HS-5 (cell line): ENCODE results near the gene EOLA1.
"Not testable (repeated sequence)": the region's sequence is repeated elsewhere in the genome, so short reads cannot be mapped to it uniquely, and the experiment has no call there.

Experiments used
- DNase-seq: peaks from one replicate; pipeline ENCODE4 v3.0.0-alpha.2; 2012; ENCODE audit warnings: low read depth

Gene EOLA1

GRCh38 chrX:149545545-149546543 lies 5.0 kb downstream of the EOLA1 start:
- not testable (repeated sequence) for DNase-seq

GRCh38 chrX:149546962-149547361 lies 6.2 kb downstream of the EOLA1 start:
- not testable (repeated sequence) for DNase-seq

GRCh38 chrX:149547782-149548181 lies 7.0 kb downstream of the EOLA1 start:
- not testable (repeated sequence) for DNase-seq

GRCh38 chrX:149549701-149550100 lies 8.9 kb downstream of the EOLA1 start, which contains the start of gene HSFX3:
Gene HSFX3, minus strand, starts transcription at chrX:149549924. Its CDS starts 72 bp downstream, at chrX:149549852.
- not testable (repeated sequence) for DNase-seq

GRCh38 chrX:149550454-149550853 lies 9.6 kb downstream of the EOLA1 start:
- DNase-seq: not testable (repeated sequence)

GRCh38 chrX:149551245-149551938 lies 10.6 kb downstream of the EOLA1 start:
- not testable (repeated sequence) for DNase-seq

- not testable (repeated sequence) for DNase-seq
These were observed 11.1 kb downstream of the EOLA1 start for GRCh38 chrX:149551939-149552248.

GRCh38 chrX:149555251-149555650 lies 14.4 kb downstream of the EOLA1 start:
- not testable (repeated sequence) for DNase-seq

GRCh38 chrX:149563359-149563758 lies 22.5 kb downstream of the EOLA1 start:
- no peak for DNase-seq

- DNase-seq: no peak
These were observed 27.0 kb downstream of the EOLA1 start for GRCh38 chrX:149567621-149568417.

GRCh38 chrX:149568701-149569296 lies 28.0 kb downstream of the EOLA1 start:
- no peak for DNase-seq

GRCh38 chrX:149569770-149570169 lies 29.0 kb downstream of the EOLA1 start:
- DNase-seq: no peak

GRCh38 chrX:149570668-149571067 lies 29.9 kb downstream of the EOLA1 start:
- DNase-seq: no peak

- no peak for DNase-seq
These were observed 31.0 kb downstream of the EOLA1 start for GRCh38 chrX:149571770-149572169.

- no peak for DNase-seq
These were observed 31.9 kb downstream of the EOLA1 start for GRCh38 chrX:149572743-149573142.

- DNase-seq: not testable (repeated sequence)
These were observed 32.6 kb downstream of the EOLA1 start for GRCh38 chrX:149573456-149573855.

- DNase-seq: not testable (repeated sequence)
These were observed 44.8 kb downstream of the EOLA1 start for GRCh38 chrX:149585631-149586030.

GRCh38 chrX:149587359-149587758 lies 46.5 kb downstream of the EOLA1 start, which contains the start of gene MAGEA9B:
Gene MAGEA9B, minus strand, starts transcription at chrX:149587459. Its CDS starts 4,280 bp downstream, at chrX:149583179.
- DNase-seq: not testable (repeated sequence)

GRCh38 chrX:149590993-149591392 lies 50.2 kb downstream of the EOLA1 start:
- not testable (repeated sequence) for DNase-seq

GRCh38 chrX:149595214-149595613 lies 54.4 kb downstream of the EOLA1 start, which contains the start of gene HSFX2:
Gene HSFX2, minus strand, starts transcription at chrX:149595314. Its CDS starts 614 bp downstream, at chrX:149594700.
- DNase-seq: not testable (repeated sequence)

- not testable (repeated sequence) for DNase-seq
These were observed 55.1 kb downstream of the EOLA1 start for GRCh38 chrX:149595943-149596342.
